Natural killer cell treated with Interleukin-12 subunit alpha and Interleukin-12 subunit beta and Interleukin-15 and Interleukin-18, amount 100 ng/mL, for 72 hours (primary cell): Measurements from ENCODE around the gene USP9Y. TPM values are rescaled to one million over a fixed set of nuclear protein-coding genes. Genes with fewer than 3 reads are reported as not detected.
A peak's percentile ranks its signal among the peaks of the same experiment; 100 is the strongest.
"Not testable (repeated sequence)": the region's sequence is repeated elsewhere in the genome, so short reads cannot be mapped to it uniquely, and the experiment has no call there.

Experiments
- ATAC-seq, 2 donors: fragments of 150-1000 bp; cut with Tn5 transposase in 1 of 2; sonication (Bioruptor Pico), chemical (Tn5 transposase) in 1 of 2; 2 replicates each; pipeline ENCODE4 v1.10.0; 2021
- DNase-seq: peaks from one replicate; pipeline ENCODE4 v3.0.0; 2022; ENCODE audit warnings: low spot score
- H3K27ac Mint-ChIP-seq, 2 donors: 1 replicate in 1 of 2; 2 replicates in 1 of 2; pipeline ENCODE4 v1.8.0; 2022; ENCODE audit warnings: mixed read lengths in 2 of 2, mild to moderate bottlenecking in 1 of 2, moderate library complexity in 1 of 2
- H3K27me3 Mint-ChIP-seq, 2 donors: 1 replicate in 1 of 2; 2 replicates in 1 of 2; pipeline ENCODE4 v1.8.0; 2022; ENCODE audit warnings: mixed read lengths in 2 of 2
- H3K36me3 Mint-ChIP-seq: one replicate; pipeline ENCODE4 v1.8.0; 2022; ENCODE audit warnings: mixed read lengths
- H3K4me1 Mint-ChIP-seq, 2 donors: 1 replicate in 1 of 2; 2 replicates in 1 of 2; pipeline ENCODE4 v1.8.0; 2022; ENCODE audit warnings: low read depth in 2 of 2, mixed read lengths in 2 of 2, mild to moderate bottlenecking in 1 of 2
- H3K4me3 Mint-ChIP-seq: one replicate; pipeline ENCODE4 v1.8.0; 2022; ENCODE audit warnings: mixed read lengths
- H3K9me3 Mint-ChIP-seq: 2 replicates; pipeline ENCODE4 v1.8.0; 2022; ENCODE audit warnings: mixed read lengths
- total RNA-seq, 2 donors: library from RNA; stranded (reverse); gene quantifications; one replicate each; pipeline ENCODE4 v1.2.3, GENCODE V29; 2022

The USP9Y gene
- total RNA-seq = 10 to 100 TPM in 1 of 2 donors, not detected in 1; 16.1 TPM

DNA sequence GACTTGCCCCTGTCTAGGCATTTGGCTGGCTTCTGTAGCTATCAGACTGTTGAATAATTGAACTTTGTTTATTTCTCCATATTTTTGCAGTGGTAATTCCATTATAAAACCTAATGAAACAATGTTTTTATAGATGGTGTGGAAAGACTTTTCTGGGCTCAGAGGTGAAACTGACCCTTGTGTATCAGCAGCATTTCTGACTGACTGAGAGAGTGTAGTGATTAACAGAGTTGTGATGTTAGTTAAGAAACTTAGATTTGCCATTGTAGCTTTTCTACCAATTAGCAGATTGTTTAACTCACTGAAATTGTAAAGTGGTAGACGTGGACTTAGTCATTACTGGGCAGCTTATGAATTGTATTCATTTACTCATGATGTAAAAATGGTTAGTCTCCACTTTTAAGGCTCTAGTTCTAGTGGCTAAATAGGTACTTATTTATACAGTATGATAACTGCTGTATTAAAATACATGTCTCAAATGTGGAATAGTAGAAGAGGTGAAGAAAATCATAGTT lies at the start of gene USP9Y:
TSS of gene USP9Y (plus strand) at position 51 of the 515 bp plus-strand sequence. CDS start 8,217 bp downstream, outside the sequence.
- no peaks in the 10 kb centered on the region for H3K27me3 Mint-ChIP-seq
- H3K36me3 Mint-ChIP-seq = peaks cover 28% of the 10 kb centered on the region
- ATAC-seq = no peak
- H3K27ac Mint-ChIP-seq = no peak within 1 kb of the TSS
- no peak for DNase-seq
- H3K9me3 Mint-ChIP-seq = no peaks in the 10 kb centered on the region
- H3K4me3 Mint-ChIP-seq = no peak within 1 kb of the TSS
- peaks cover 0 to 11% of the 10 kb centered on the region in 2 donors for H3K4me1 Mint-ChIP-seq

GRCh38 chrY:12651621-12652036 lies 49.4 kb upstream of the USP9Y start:
- peaks cover 0 to 14% of the 10 kb centered on the region in 2 donors for H3K27me3 Mint-ChIP-seq
- H3K36me3 Mint-ChIP-seq = no peaks in the 10 kb centered on the region
- no peak overlapping the region for H3K27ac Mint-ChIP-seq
- H3K4me3 Mint-ChIP-seq = no peak overlapping the region
- no peaks in the 10 kb centered on the region for H3K4me1 Mint-ChIP-seq
- ATAC-seq (no peak), DNase-seq (no peak)
- no peaks in the 10 kb centered on the region for H3K9me3 Mint-ChIP-seq

- H3K27me3 Mint-ChIP-seq = no peaks in the 10 kb centered on the region
- peak in 1 of 2 donors; percentile 93 for ATAC-seq
- no peaks in the 10 kb centered on the region for H3K9me3 Mint-ChIP-seq
- H3K4me3 Mint-ChIP-seq = peak overlapping the region; percentile 99
- peaks cover 0 to 13% of the 10 kb centered on the region in 2 donors for H3K4me1 Mint-ChIP-seq
- no peaks in the 10 kb centered on the region for H3K36me3 Mint-ChIP-seq
- peak overlapping the region in 1 of 2 donors; percentile 91 for H3K27ac Mint-ChIP-seq
- DNase-seq = no peak
Measured at GRCh38 chrY:12661745-12662681, 39.0 kb upstream of the USP9Y start.

DNA sequence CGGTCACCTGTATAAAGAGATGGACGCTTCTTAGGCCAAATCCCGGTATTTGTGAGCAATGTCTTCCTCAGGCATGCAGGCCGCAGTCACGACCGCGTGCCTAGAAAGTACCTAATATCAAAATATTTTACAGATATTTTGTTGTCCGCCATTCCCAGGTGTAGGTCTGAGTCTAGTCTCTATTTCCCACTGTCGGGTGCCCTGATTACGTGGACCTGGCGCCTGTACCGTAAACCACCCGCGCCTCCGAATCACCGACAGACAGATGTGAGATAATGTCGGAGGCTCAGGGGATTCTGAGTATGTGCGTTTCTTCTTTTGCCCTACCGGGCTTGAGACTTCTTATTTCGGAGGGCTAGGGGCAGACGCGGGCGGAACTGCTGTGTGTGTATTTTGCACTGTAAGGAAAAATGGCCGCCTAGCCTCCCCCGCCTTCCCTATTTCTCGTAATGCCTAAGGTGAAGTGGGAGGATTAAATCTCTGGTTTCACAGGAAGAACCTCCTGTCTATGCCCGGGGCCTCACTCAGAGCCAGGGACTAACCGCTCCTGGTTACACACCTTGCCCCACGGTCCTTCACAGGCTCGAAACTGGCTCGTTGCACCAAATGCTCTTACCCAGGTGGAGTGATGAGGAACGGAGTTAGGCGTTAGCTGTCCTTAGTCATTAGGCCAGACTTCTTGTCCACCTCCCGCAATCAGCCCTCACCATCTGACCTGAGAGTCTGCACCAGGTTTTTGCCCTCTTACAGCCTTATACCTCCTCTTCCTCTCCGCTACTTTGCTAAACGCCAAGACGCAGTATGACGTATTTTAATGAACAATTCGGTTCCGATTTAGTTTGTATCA lies 38.1 kb upstream of the USP9Y start:
- H3K9me3 Mint-ChIP-seq = no peaks in the 10 kb centered on the region
- no peak for DNase-seq
- peaks cover 0 to 13% of the 10 kb centered on the region in 2 donors for H3K4me1 Mint-ChIP-seq
- H3K27me3 Mint-ChIP-seq = no peaks in the 10 kb centered on the region
- no peaks in the 10 kb centered on the region for H3K36me3 Mint-ChIP-seq
- H3K4me3 Mint-ChIP-seq = peak overlapping the region; percentile 99
- H3K27ac Mint-ChIP-seq = peak overlapping the region in 1 of 2 donors; percentile 91
- peak in 1 of 2 donors; percentile 60 for ATAC-seq

DNA sequence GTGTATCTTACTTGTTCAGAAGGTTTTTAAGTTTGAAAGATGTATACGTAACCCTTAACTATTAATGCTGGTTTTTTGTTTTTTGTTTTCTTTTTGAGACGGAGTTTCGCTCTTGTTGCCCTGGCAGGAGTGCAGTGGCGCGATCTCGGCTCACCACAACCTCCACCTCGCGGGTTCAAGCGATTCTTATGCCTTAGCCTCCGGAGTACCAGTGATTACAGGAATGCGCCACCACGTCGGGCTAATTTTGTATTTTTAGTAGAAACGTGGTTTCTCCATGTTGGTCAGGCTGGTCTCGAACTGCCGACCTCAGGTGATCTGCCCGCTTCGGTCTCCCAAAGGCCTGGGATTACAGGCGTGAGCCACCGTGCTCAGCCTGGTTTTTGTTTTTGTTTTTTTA lies 37.2 kb upstream of the USP9Y start:
- Mint-ChIP-seq H3K4me1 (peaks cover 0 to 13% of the 10 kb centered on the region in 2 donors), H3K4me3 (peak overlapping the region; percentile 99), H3K27ac (peak overlapping the region in 1 of 2 donors; percentile 91)
- not testable (repeated sequence) for H3K9me3 Mint-ChIP-seq, DNase-seq, H3K27me3 Mint-ChIP-seq, ATAC-seq, H3K36me3 Mint-ChIP-seq

DNA sequence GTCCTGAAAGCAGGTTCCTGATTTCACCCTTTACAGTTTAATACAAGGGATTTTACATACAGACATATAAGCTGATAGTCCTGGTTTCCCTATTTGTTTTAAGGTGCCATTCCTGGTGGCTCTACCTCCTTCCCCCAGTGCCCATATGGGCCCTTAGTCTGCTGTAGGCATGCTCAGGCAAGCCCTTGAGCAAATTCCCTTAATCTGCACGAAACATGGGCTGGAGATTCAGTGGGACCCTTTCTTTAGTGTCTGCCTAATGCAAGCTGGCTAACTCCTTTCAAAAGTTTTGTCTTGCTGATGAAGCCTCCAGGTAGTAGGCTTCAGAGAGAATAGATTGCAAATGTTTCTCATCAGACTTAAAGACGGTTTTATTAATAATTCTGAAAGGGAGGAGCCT lies 22.9 kb upstream of the USP9Y start:
- ATAC-seq (no peak), DNase-seq (no peak)
- Mint-ChIP-seq H3K4me3 (no peak overlapping the region), H3K36me3 (peaks cover 5% of the 10 kb centered on the region), H3K4me1 (peaks cover 0 to 12% of the 10 kb centered on the region in 2 donors), H3K9me3 (no peaks in the 10 kb centered on the region), H3K27me3 (no peaks in the 10 kb centered on the region), H3K27ac (no peak overlapping the region)

- DNase-seq (no peak), ATAC-seq (no peak)
- Mint-ChIP-seq H3K4me1 (peaks cover 0 to 16% of the 10 kb centered on the region in 2 donors), H3K36me3 (peaks cover 2% of the 10 kb centered on the region), H3K27me3 (no peaks in the 10 kb centered on the region), H3K27ac (no peak overlapping the region), H3K4me3 (no peak overlapping the region), H3K9me3 (no peaks in the 10 kb centered on the region)
Measured at GRCh38 chrY:12681535-12681934, 19.5 kb upstream of the USP9Y start.

DNA sequence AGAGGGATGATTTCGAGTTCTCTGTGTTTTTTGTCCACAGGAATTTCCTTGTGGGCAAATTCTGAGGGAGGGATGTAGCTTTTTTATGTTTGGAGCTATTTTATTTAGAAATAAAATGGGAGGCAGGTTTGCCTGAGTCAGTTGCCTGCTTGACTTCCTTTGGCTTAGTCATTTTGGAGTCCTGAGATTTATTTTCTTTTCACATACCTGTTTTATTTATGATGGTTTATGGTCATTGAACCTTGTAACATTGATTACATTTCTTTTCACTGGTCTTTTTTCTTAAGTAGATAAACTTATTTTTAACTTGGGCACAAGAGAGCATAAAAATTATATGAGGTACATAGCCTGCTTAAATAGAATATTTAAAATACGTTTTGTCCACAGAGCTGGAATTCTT lies 12.7 kb upstream of the USP9Y start:
- Mint-ChIP-seq H3K27ac (no peak overlapping the region), H3K9me3 (no peaks in the 10 kb centered on the region), H3K27me3 (no peaks in the 10 kb centered on the region), H3K4me1 (peaks cover 0 to 4% of the 10 kb centered on the region in 2 donors), H3K36me3 (peaks cover 12% of the 10 kb centered on the region), H3K4me3 (no peak overlapping the region)
- ATAC-seq (no peak), DNase-seq (no peak)

DNA sequence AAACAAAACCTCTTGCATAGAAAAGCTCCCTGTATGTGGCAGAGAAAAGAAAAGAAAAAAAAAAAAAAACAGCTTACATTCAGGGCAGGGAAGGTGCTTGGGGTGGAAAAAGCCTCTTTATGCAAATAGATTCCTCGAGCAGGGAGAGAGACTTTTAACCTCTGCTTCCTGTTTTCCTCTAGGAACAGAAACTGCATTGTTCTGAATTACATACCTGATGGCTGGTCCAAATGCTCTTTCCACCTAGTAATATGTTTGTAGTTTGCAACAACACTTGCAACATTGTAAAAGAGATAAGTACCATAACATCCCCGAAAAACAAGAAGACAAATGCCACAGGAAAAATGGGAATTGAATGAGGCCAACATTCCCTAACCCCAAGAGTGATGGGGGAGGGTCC lies 944 bp upstream of the USP9Y start:
- Mint-ChIP-seq H3K4me1 (peaks cover 0 to 10% of the 10 kb centered on the region in 2 donors), H3K27ac (no peak overlapping the region), H3K36me3 (peaks cover 20% of the 10 kb centered on the region), H3K27me3 (no peaks in the 10 kb centered on the region), H3K9me3 (no peaks in the 10 kb centered on the region), H3K4me3 (no peak overlapping the region)
- ATAC-seq (no peak), DNase-seq (no peak)

DNA sequence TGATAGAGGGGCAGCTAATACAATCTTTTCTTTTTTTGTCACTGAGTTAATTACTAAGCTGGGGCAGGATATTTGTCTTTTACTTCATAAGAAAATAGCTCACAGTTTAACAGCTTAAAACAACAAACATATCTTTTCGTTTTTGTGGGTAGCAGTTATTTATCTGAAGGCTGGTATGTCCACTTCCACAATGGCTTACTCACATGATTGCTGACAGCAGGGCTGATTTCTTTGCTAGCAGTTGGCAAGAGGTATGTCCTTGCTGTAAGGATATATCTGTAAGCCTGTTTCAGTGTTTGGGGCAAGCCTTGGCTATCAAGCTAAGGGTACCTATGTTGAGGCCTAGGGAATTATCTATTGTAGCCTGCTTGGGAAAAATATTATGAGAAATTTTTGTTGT lies 1.1 kb downstream of the USP9Y start:
- DNase-seq (no peak), ATAC-seq (no peak)
- Mint-ChIP-seq H3K4me3 (no peak overlapping the region), H3K27ac (no peak overlapping the region), H3K4me1 (peaks cover 0 to 11% of the 10 kb centered on the region in 2 donors), H3K9me3 (no peaks in the 10 kb centered on the region), H3K36me3 (peaks cover 31% of the 10 kb centered on the region), H3K27me3 (no peaks in the 10 kb centered on the region)

DNA sequence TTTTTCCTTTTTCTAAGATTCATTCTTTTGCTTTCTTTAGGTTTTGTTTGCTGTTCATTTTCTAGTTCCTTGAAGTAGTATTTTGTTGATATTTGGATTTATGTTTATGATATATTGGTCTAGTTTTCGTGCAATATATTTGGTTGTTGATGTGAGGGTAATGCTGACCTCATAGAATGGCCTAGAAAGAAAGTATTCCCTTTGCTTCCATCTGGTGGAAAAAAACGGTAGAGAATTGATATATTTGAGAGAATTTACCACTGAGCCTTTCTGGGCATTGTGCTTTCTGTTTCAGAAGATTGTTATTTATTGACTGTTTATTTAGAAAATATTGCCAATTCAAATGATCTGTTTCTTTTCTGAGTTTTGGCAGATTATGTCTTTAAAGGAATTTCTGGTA lies 9.4 kb downstream of the USP9Y start:
- ATAC-seq = no peak
- Mint-ChIP-seq H3K27ac (no peak overlapping the region), H3K36me3 (peaks cover 10% of the 10 kb centered on the region)

GRCh38 chrY:12715376-12715775 lies 14.3 kb downstream of the USP9Y start:
- H3K27me3 Mint-ChIP-seq = no peaks in the 10 kb centered on the region
- ATAC-seq = no peak
- no peak overlapping the region for H3K4me3 Mint-ChIP-seq
- H3K36me3 Mint-ChIP-seq = no peaks in the 10 kb centered on the region
- no peaks in the 10 kb centered on the region for H3K4me1 Mint-ChIP-seq
- H3K9me3 Mint-ChIP-seq = no peaks in the 10 kb centered on the region
- DNase-seq = no peak
- no peak overlapping the region for H3K27ac Mint-ChIP-seq

More for the DNA sequence above, 9.4 kb downstream of the USP9Y start:
- DNase-seq = no peak
- Mint-ChIP-seq H3K4me1 (no peaks in the 10 kb centered on the region), H3K4me3 (no peak overlapping the region), H3K27me3 (no peaks in the 10 kb centered on the region), H3K9me3 (no peaks in the 10 kb centered on the region)

- H3K4me3 Mint-ChIP-seq = no peak overlapping the region
- peaks cover 7% of the 10 kb centered on the region for H3K36me3 Mint-ChIP-seq
- no peak for DNase-seq
- H3K27me3 Mint-ChIP-seq = no peaks in the 10 kb centered on the region
- peaks cover 0 to 6% of the 10 kb centered on the region in 2 donors for H3K4me1 Mint-ChIP-seq
- H3K9me3 Mint-ChIP-seq = no peaks in the 10 kb centered on the region
- no peak overlapping the region for H3K27ac Mint-ChIP-seq
- ATAC-seq = no peak
Measured at GRCh38 chrY:12729746-12730145, 28.7 kb downstream of the USP9Y start.
